HepG2 (cell line): ENCODE data around the gene SAMM50. TPM values are rescaled to one million over a fixed set of nuclear protein-coding genes. Genes with fewer than 3 reads are reported as not detected.

Experiments
- ATRX ChIP-seq: sonication (generic); formaldehyde crosslinking; IDR thresholded peaks from 2 replicates; pipeline ENCODE4 v1.4.0; 2020; ENCODE audit warnings: missing genetic modification reagents, borderline replicate concordance
- CEBPG ChIP-seq: IDR thresholded peaks from 2 replicates; pipeline ENCODE4 v1.6.1; 2016
- CENPBD1 ChIP-seq: sonication (generic); formaldehyde crosslinking; IDR thresholded peaks from 2 replicates; pipeline ENCODE4 v1.8.0; 2022; ENCODE audit warnings: missing genetic modification reagents, low read depth, mild to moderate bottlenecking, borderline replicate concordance
- EED ChIP-seq: sonication (generic); formaldehyde crosslinking; IDR thresholded peaks from 2 replicates; pipeline ENCODE4 v1.5.0; 2020; ENCODE audit warnings: mild to moderate bottlenecking, missing genetic modification reagents
- ETS1 ChIP-seq: sonication (generic); formaldehyde crosslinking; IDR thresholded peaks from 2 replicates; pipeline ENCODE4 v1.4.0; 2020; ENCODE audit warnings: missing genetic modification reagents
- GRHL1 ChIP-seq: sonication (generic); formaldehyde crosslinking; conservative IDR thresholded peaks from 2 replicates; pipeline ENCODE4 v1.8.0; 2022; ENCODE audit warnings: missing genetic modification reagents
- MAZ ChIP-seq, 2 experiments: sonication (generic) in 1 of 2; formaldehyde crosslinking in 1 of 2; IDR thresholded peaks; 2 replicates each; pipeline versions ENCODE4 v1.5.0 to v1.6.1; 2012 to 2020; ENCODE audit warnings: low read depth in 2 of 2, mild to moderate bottlenecking in 2 of 2, borderline replicate concordance in 1 of 2, improper control_type of control experiment in 1 of 2, low read length in 1 of 2, missing genetic modification reagents in 1 of 2, moderate library complexity in 1 of 2
- MLX ChIP-seq: IDR thresholded peaks from 2 replicates; pipeline ENCODE4 v1.6.1; 2016
- PITX1 ChIP-seq: sonication (generic); formaldehyde crosslinking; IDR thresholded peaks from 2 replicates; pipeline ENCODE4 v1.5.1; 2020; ENCODE audit warnings: mild to moderate bottlenecking, missing genetic modification reagents
- POLR2A ChIP-seq, 2 experiments: IDR thresholded peaks; 2 replicates each; pipeline ENCODE4 v1.6.1; 2011; ENCODE audit warnings: low read depth in 2 of 2, low read length in 2 of 2, mild to moderate bottlenecking in 1 of 2, moderate library complexity in 1 of 2; ENCODE audit not compliant: insufficient read depth in 1 of 2
- TRIM24 ChIP-seq: sonication (generic); formaldehyde crosslinking; IDR thresholded peaks from 2 replicates; pipeline ENCODE4 v1.8.0; 2022; ENCODE audit warnings: mild to moderate bottlenecking, missing genetic modification reagents
- ZBED4 ChIP-seq: sonication (generic); formaldehyde crosslinking; IDR thresholded peaks from 2 replicates; pipeline ENCODE4 v1.4.0; 2020; ENCODE audit warnings: missing genetic modification reagents, borderline replicate concordance
- ZBTB1 ChIP-seq: sonication (generic); formaldehyde crosslinking; IDR thresholded peaks from 2 replicates; pipeline ENCODE4 v1.4.0; 2020; ENCODE audit warnings: missing genetic modification reagents, borderline replicate concordance
- ZBTB38 ChIP-seq: sonication (generic); formaldehyde crosslinking; IDR thresholded peaks from 2 replicates; pipeline ENCODE4 v1.5.1; 2020; ENCODE audit warnings: mild to moderate bottlenecking, missing genetic modification reagents
- ZBTB4 ChIP-seq: sonication (generic); formaldehyde crosslinking; IDR thresholded peaks from 2 replicates; pipeline ENCODE4 v1.4.0; 2020; ENCODE audit warnings: missing genetic modification reagents, mild to moderate bottlenecking, borderline replicate concordance
- ZMAT3 ChIP-seq: sonication (generic); formaldehyde crosslinking; conservative IDR thresholded peaks from 2 replicates; pipeline ENCODE4 v1.7.0; 2021; ENCODE audit warnings: missing genetic modification reagents
- ZNF138 ChIP-seq: sonication (generic); formaldehyde crosslinking; IDR thresholded peaks from 2 replicates; pipeline ENCODE4 v1.5.0; 2020; ENCODE audit warnings: mild to moderate bottlenecking, low read depth, missing genetic modification reagents
- ZNF33B ChIP-seq: sonication (generic); formaldehyde crosslinking; IDR thresholded peaks from 2 replicates; pipeline ENCODE4 v1.5.1; 2020; ENCODE audit warnings: mild to moderate bottlenecking, missing genetic modification reagents
- ZNF746 ChIP-seq: sonication (generic); formaldehyde crosslinking; IDR thresholded peaks from 2 replicates; pipeline ENCODE4 v1.8.0; 2022; ENCODE audit warnings: mild to moderate bottlenecking, missing genetic modification reagents
- polyA plus RNA-seq, 8 experiments: library from polyadenylated mRNA; depleted of rRNA in 3 of 8; stranded (reverse) in 7 of 8; unstranded in 1 of 8; fragments of >200 nt; fragmentation: Illumina TruSeq in 4 of 8; extraction: Trizol in 4 of 8; gene quantifications; 2 replicates each; pipeline versions ENCODE4 v1.2.1 to v1.2.3, GENCODE V29; 2011 to 2016; ENCODE audit warnings: low read depth in 4 of 8, missing spikeins in 1 of 8, mixed read lengths in 1 of 8; ENCODE audit not compliant: insufficient read depth in 1 of 8
- total RNA-seq, 5 experiments: library from RNA; depleted of rRNA; stranded (reverse); fragments of >200 nt; fragmentation: Illumina TruSeq; extraction: Trizol; gene quantifications; 2 replicates each; pipeline ENCODE4 v1.2.3, GENCODE V29; 2016; ENCODE audit warnings: low read depth in 1 of 5

The SAMM50 gene
- total and polyA plus RNA-seq, 2 of the 13 experiments (the other 11 are each of a cell fraction or from before 2014, with no cell fraction given), result 34.7 to 63.4 TPM

GRCh38 chr22:43928468-43928867 is 26.8 kb upstream of the SAMM50 start (continued):
- TF ChIP-seq ZBTB38 (CRISPR knock-in tag), result no peak
- no peak for TF ChIP-seq MAZ (IDR thresholded peaks at IDR 0.05; ENCODE audit: borderline replicate concordance, low read depth, low read length)
- no peak for TF ChIP-seq MAZ (CRISPR knock-in tag; IDR thresholded peaks at IDR 0.05; ENCODE audit: low read depth)
- 0 out of 2 replicates have a peak, but pooled peaks have one; percentile 37 for TF ChIP-seq MLX (CRISPR knock-in tag)
- peak; percentile 99 for TF ChIP-seq PITX1 (CRISPR knock-in tag)
- TF ChIP-seq EED (CRISPR knock-in tag), result no peak
- no peak for TF ChIP-seq ATRX
- TF ChIP-seq ZBTB4 (CRISPR knock-in tag), result no peak
- no peak for TF ChIP-seq ZNF33B (CRISPR knock-in tag)
- no peak for TF ChIP-seq ZBTB1 (CRISPR knock-in tag)
- TF ChIP-seq ZNF138 (CRISPR knock-in tag), result no peak
- no peak for TF ChIP-seq TRIM24 (CRISPR knock-in tag)
- peak; percentile 86 for TF ChIP-seq CEBPG (CRISPR knock-in tag)
- peak; percentile 23; the same call in 1 of the 2 replicates for TF ChIP-seq ZBED4
- TF ChIP-seq CENPBD1, result no peak
- peak in 1 of 2 experiments; percentile 47; a peak in 1 of 4 replicates for TF ChIP-seq POLR2A (IDR thresholded peaks at IDR 0.05; ENCODE audit: insufficient read depth in 1 of 2, low read depth in 2 of 2, low read length in 2 of 2)
- no peak for TF ChIP-seq ZNF746 (CRISPR knock-in tag)
- TF ChIP-seq GRHL1, result no peak
- no peak for TF ChIP-seq ZMAT3
- no peak for TF ChIP-seq ETS1
